MCF 10A (cell line): ENCODE measurements around the gene DIO1. TPM values are rescaled to one million over a fixed set of nuclear protein-coding genes. Genes with fewer than 3 reads are reported as not detected.
A peak's percentile ranks its signal among the peaks of the same experiment; 100 is the strongest.

Experiments
- BruUV-seq: library from RNA; stranded (reverse); fragments of 400-500 nt; replicated peaks from 2 replicates; lab custom pipeline; 2021; lab: Mats Ljungman, UMichigan
- CTCF ChIA-PET: fragments of 300-600 bp; sonication (Branson Sonifier 250); formaldehyde crosslinking; extraction: SDS; loops from one replicate; lab custom pipeline; 2021; ENCODE audit warnings: antibody characterized with exemption, inconsistent platforms; lab: Yijun Ruan, JAX
- POLR2A ChIA-PET: fragments of 300-600, 350-650 bp; sonication (Branson Sonifier 250); formaldehyde crosslinking; extraction: SDS; loops from one replicate; lab custom pipeline; 2020; ENCODE audit warnings: antibody characterized with exemption, inconsistent platforms; lab: Yijun Ruan, JAX
- DNase-seq: peaks from one replicate; pipeline ENCODE4 v3.0.0-alpha.2; 2018; ENCODE audit not compliant: unreplicated experiment
- H3K27ac Mint-ChIP-seq: one replicate; pipeline ENCODE4 v1.8.0; 2022; ENCODE audit warnings: mild to moderate bottlenecking, low read depth, mixed read lengths; ENCODE audit not compliant: unreplicated experiment
- H3K27me3 Mint-ChIP-seq: one replicate; pipeline ENCODE4 v1.8.0; 2022; ENCODE audit warnings: mixed read lengths; ENCODE audit not compliant: insufficient read depth, unreplicated experiment
- H3K36me3 Mint-ChIP-seq: one replicate; pipeline ENCODE4 v1.8.0; 2022; ENCODE audit warnings: mild to moderate bottlenecking, moderate library complexity, mixed read lengths; ENCODE audit not compliant: insufficient read depth, unreplicated experiment
- H3K4me1 Mint-ChIP-seq: one replicate; pipeline ENCODE4 v1.8.0; 2022; ENCODE audit warnings: mixed read lengths; ENCODE audit not compliant: insufficient read depth, unreplicated experiment
- H3K4me3 Mint-ChIP-seq: one replicate; pipeline ENCODE4 v1.8.0; 2022; ENCODE audit warnings: mild to moderate bottlenecking, moderate library complexity, mixed read lengths; ENCODE audit not compliant: unreplicated experiment
- H3K9me3 Mint-ChIP-seq: one replicate; pipeline ENCODE4 v1.8.0; 2022; ENCODE audit warnings: mixed read lengths; ENCODE audit not compliant: unreplicated experiment
- intact Hi-C: fragments of 100-400 bp; cut with micrococcal nuclease; formaldehyde crosslinking; loops from 2 replicates; pipeline ENCODE4 v1.14.1; 2022
- total RNA-seq: library from RNA; stranded (reverse); gene quantifications from 2 replicates; pipeline ENCODE4 v1.2.3, GENCODE V29; 2022
- TF ChIP-seq, protein P1 (sequence below): fragments of 200-600 bp; IDR thresholded peaks from one replicate; pipeline ENCODE4 v1.8.0; 2022; ENCODE audit warnings: antibody characterized with exemption, mild to moderate bottlenecking; ENCODE audit not compliant: unreplicated experiment

The DIO1 gene
- total RNA-seq, 1 experiment from 2014 or later = not detected

DNA sequence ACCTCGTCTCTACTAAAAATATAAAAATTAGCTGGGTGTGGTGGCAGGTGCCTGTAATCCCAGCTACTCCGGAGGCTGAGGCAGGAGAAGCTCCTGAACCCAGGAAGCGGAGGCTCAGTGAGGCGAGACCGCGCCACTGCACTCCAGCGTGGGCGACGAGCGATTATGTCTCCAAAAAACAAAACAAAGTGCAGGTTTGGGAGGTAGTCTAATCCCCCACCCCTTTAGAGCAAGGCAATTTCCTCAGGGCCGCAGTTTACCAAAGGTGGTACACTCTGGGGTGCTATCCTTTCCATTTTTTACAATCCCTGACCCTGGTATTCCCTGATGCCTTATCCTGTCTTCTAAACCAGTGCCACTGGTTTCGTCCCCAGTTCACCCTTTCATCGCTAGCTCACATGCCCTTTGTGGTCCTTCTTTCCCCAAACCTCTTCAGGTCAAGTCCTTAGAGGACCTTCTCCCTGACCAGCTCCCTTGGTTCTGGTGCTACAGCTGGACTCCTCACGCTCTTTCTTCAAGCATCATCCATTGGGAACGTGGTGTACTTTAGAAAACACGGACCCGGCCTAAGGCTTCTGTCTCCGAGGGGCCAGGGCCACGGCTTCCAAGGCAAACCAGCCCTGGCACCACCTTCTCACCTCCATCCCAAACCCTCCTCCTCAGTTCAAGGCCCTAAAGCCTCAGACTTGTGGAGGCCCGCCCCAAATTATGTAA is 50.6 kb downstream of the DIO1 start:
- Mint-ChIP-seq H3K4me3 (peak overlapping the region; percentile 85), H3K36me3 (peaks cover 6% of the 10 kb centered on the region), H3K27ac (peak overlapping the region; percentile 75), H3K4me1 (peaks cover 34% of the 10 kb centered on the region), H3K27me3 (no peaks in the 10 kb centered on the region), H3K9me3 (no peaks in the 10 kb centered on the region)
- intact Hi-C loops = no loop called here
- ChIA-PET POLR2A (interaction anchor here (0.7 to 3.2 kb wide), 20 partner anchors 10 to 943 kb away, joined by 3 to 35 read pairs (median 6); partner anchors contain the start of genes NDC1, TCEANC2, TMEM59 and YIPF1), CTCF (interaction anchor here (0.7 to 3.1 kb wide), 8 partner anchors 11 to 84 kb away, joined by 3 to 27 read pairs (median 6); no protein-coding TSS in a partner anchor)
- TSS peak; percentile 24 for BruUV-seq
- DNase-seq = no peak
- TF ChIP-seq, protein P1, sequence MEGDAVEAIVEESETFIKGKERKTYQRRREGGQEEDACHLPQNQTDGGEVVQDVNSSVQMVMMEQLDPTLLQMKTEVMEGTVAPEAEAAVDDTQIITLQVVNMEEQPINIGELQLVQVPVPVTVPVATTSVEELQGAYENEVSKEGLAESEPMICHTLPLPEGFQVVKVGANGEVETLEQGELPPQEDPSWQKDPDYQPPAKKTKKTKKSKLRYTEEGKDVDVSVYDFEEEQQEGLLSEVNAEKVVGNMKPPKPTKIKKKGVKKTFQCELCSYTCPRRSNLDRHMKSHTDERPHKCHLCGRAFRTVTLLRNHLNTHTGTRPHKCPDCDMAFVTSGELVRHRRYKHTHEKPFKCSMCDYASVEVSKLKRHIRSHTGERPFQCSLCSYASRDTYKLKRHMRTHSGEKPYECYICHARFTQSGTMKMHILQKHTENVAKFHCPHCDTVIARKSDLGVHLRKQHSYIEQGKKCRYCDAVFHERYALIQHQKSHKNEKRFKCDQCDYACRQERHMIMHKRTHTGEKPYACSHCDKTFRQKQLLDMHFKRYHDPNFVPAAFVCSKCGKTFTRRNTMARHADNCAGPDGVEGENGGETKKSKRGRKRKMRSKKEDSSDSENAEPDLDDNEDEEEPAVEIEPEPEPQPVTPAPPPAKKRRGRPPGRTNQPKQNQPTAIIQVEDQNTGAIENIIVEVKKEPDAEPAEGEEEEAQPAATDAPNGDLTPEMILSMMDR = no peak

DNA sequence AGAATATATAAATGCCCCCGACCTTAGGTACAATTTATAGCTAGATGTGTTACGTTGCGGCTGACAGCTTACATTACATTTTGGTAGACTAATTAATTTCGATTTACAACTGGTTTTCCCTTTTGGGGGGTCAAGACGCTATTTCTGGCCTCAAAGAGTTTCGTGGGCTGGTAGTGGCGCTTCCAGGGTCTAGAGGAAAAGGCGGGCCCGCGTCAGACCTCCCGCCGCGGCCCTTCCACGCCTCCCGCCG is 51.1 kb downstream of the DIO1 start:
- no TSS peak for BruUV-seq
- H3K9me3 Mint-ChIP-seq = no peaks in the 10 kb centered on the region
- H3K27me3 Mint-ChIP-seq = no peaks in the 10 kb centered on the region
- TF ChIP-seq, protein P1 = no peak
- ChIA-PET POLR2A (interaction anchor here (0.7 to 3.2 kb wide), 22 partner anchors 11 to 943 kb away, joined by 3 to 35 read pairs (median 6); partner anchors contain the start of genes NDC1, TCEANC2, TMEM59 and YIPF1), CTCF (interaction anchor here (0.7 to 3.1 kb wide), 8 partner anchors 11 to 84 kb away, joined by 3 to 27 read pairs (median 6); no protein-coding TSS in a partner anchor)
- peaks cover 37% of the 10 kb centered on the region for H3K4me1 Mint-ChIP-seq
- DNase-seq = no peak
- intact Hi-C loops = no loop called here
- peak overlapping the region; percentile 85 for H3K4me3 Mint-ChIP-seq
- peaks cover 6% of the 10 kb centered on the region for H3K36me3 Mint-ChIP-seq
- peak overlapping the region; percentile 75 for H3K27ac Mint-ChIP-seq

DNA sequence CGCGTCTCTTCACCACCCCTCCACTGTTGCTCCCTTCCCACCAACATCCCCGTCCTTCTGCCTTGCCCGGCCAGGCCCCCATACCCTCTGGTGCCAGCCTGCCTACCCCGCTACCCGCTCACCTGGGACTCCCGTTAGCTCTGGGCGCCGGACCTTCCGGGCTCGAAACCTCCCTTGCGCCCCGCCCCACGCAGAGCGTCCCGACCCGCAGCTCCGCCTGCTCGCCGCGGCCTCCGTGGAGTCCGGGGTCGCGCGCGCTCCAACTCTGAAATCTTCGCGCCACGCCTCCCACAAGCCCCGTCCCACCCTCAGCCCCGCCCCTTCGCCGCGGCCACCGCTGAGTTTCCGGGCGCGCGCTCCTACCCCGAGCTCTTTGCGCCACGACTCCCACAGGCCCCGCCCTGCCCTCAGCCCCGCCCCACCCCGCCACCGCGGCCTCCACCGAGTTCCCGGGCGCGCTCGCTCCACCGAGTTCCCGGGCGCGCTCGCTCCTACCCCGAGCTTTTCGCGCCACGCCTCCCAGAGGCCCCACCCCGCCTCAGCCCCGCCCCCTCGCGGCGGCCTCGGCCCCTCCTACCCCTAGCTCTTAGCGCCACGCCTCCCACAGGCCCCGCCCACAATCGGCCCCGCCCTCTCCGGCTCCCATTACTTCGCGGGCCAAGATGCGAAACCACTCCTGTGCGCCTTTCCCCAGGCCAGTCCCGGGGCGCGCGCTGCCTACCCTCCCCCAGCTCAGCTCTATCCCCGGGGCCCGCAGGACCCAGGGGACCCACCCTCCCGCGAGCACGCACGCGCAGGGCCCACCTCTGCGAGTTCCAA is 51.7 kb downstream of the DIO1 start, which contains the start of gene IFT25:
Gene IFT25 (minus strand): TSS at position 267 of the 819 bp plus-strand sequence. CDS start 5,617 bp downstream, outside the sequence.
- Mint-ChIP-seq H3K9me3 (no peaks in the 10 kb centered on the region), H3K27me3 (no peaks in the 10 kb centered on the region), H3K4me1 (peaks cover 36% of the 10 kb centered on the region), H3K36me3 (peaks cover 6% of the 10 kb centered on the region), H3K4me3 (peak within 1 kb of the TSS; percentile 85), H3K27ac (peak within 1 kb of the TSS; percentile 75)
- no TSS peak for BruUV-seq
- intact Hi-C loops = no loop called here
- peak; percentile 95 for DNase-seq
- TF ChIP-seq, protein P1 = no peak
- ChIA-PET CTCF (interaction anchor here (0.6 to 3.1 kb wide), 11 partner anchors 11 to 103 kb away, joined by 3 to 27 read pairs (median 5); no protein-coding TSS in a partner anchor), POLR2A (interaction anchor here (0.7 to 3.2 kb wide), 22 partner anchors 11 to 942 kb away, joined by 3 to 35 read pairs (median 6); partner anchors contain the start of genes NDC1, TCEANC2, TMEM59 and YIPF1)
